OCI-LY1 (cell line): Measurements from ENCODE around the gene CD19.

Source experiments
- H2AFZ ChIP-seq: fragments of 200-600 bp; sonication (generic), shearing (Covaris generic); 2 replicates; pipeline ENCODE4 v1.6.0; 2014; ENCODE audit warnings: antibody characterized with exemption, mild to moderate bottlenecking, low read length
- H3F3A ChIP-seq: fragments of 200-600 bp; sonication (generic), shearing (Covaris generic); 2 replicates; pipeline ENCODE4 v1.6.0; 2014; ENCODE audit warnings: mild to moderate bottlenecking, antibody characterized with exemption, low read length, moderate library complexity; ENCODE audit not compliant: insufficient read depth
- H3K27ac ChIP-seq: fragments of 200-600 bp; sonication (generic); 2 replicates; pipeline ENCODE4 v1.5.1; 2014; ENCODE audit warnings: low read length, mixed run types, mild to moderate bottlenecking, low read depth; ENCODE audit not compliant: poor library complexity, severe bottlenecking
- H3K27me3 ChIP-seq: fragments of 200-600 bp; sonication (generic); 2 replicates; pipeline ENCODE4 v1.6.0; 2014; ENCODE audit warnings: antibody characterized with exemption, mild to moderate bottlenecking, low read length, moderate library complexity; ENCODE audit not compliant: insufficient read depth
- H3K36me3 ChIP-seq: fragments of 200-600 bp; sonication (generic); 2 replicates; pipeline ENCODE4 v1.6.1; 2014; ENCODE audit warnings: mild to moderate bottlenecking, antibody characterized with exemption, low read length, moderate library complexity, mixed read lengths; ENCODE audit not compliant: insufficient read depth
- H3K4me1 ChIP-seq: fragments of 200-600 bp; sonication (generic); 2 replicates; pipeline ENCODE4 v1.5.1; 2014; ENCODE audit warnings: mild to moderate bottlenecking, low read length, moderate library complexity; ENCODE audit not compliant: insufficient read depth, severe bottlenecking
- H3K4me2 ChIP-seq: fragments of 200-600 bp; sonication (generic), shearing (Covaris generic); 2 replicates; pipeline ENCODE4 v1.6.1; 2014; ENCODE audit warnings: low read length
- H3K4me3 ChIP-seq: fragments of 200-600 bp; sonication (generic); 2 replicates; pipeline ENCODE4 v1.5.1; 2014; ENCODE audit warnings: low read length, low read depth, mild to moderate bottlenecking, mixed read lengths; ENCODE audit not compliant: poor library complexity, severe bottlenecking
- H3K79me2 ChIP-seq: fragments of 200-600 bp; shearing (Covaris generic); 2 replicates; pipeline ENCODE4 v1.6.1; 2016; ENCODE audit warnings: mixed run types, low read length, mixed read lengths; ENCODE audit not compliant: insufficient read depth
- H3K9ac ChIP-seq: fragments of 200-600 bp; sonication (generic), shearing (Covaris generic); 2 replicates; pipeline ENCODE4 v1.6.1; 2014; ENCODE audit warnings: mild to moderate bottlenecking, low read length, mixed read lengths
- H3K9me2 ChIP-seq: fragments of 200-600 bp; sonication (generic), shearing (Covaris generic); 2 replicates; pipeline ENCODE4 v1.6.1; 2014; ENCODE audit warnings: low read depth, mild to moderate bottlenecking, low read length, mixed read lengths
- H3K9me3 ChIP-seq: fragments of 200-600 bp; shearing (Covaris generic); 2 replicates; pipeline ENCODE4 v1.6.1; 2014; ENCODE audit warnings: low read length, mixed read lengths
- H4K20me1 ChIP-seq: fragments of 200-600 bp; sonication (generic), shearing (Covaris generic); 2 replicates; pipeline ENCODE4 v1.6.0; 2016; ENCODE audit warnings: mild to moderate bottlenecking, low read length; ENCODE audit not compliant: insufficient read depth
- CTCF ChIP-seq: fragments of 200-600 bp; sonication (generic), shearing (Covaris generic); IDR thresholded peaks from 2 replicates; pipeline ENCODE4 v1.5.1; 2017; ENCODE audit warnings: mild to moderate bottlenecking, antibody characterized with exemption, low read length, moderate library complexity, mixed read lengths
- EZH2 ChIP-seq: fragments of 200-600 bp; sonication (generic), shearing (Covaris generic); IDR thresholded peaks from 2 replicates; pipeline ENCODE4 v1.8.0; 2017; ENCODE audit warnings: borderline replicate concordance, mixed run types, mild to moderate bottlenecking, antibody characterized with exemption, low read length, moderate library complexity, mixed read lengths

The CD19 gene

GRCh38 chr16:28917095-28917494 is 14.7 kb upstream of the CD19 start:
- no peak overlapping the region for H2AFZ ChIP-seq
- H3K36me3 ChIP-seq = peaks cover 69% of the 10 kb centered on the region
- no peaks in the 10 kb centered on the region for H3K79me2 ChIP-seq
- no peaks in the 10 kb centered on the region for H3K27me3 ChIP-seq
- H3K9ac ChIP-seq = no peak overlapping the region
- H3K4me3 ChIP-seq = no peak overlapping the region
- H3F3A ChIP-seq = no peaks in the 10 kb centered on the region
- H3K9me3 ChIP-seq = no peaks in the 10 kb centered on the region
- no peaks in the 10 kb centered on the region for H3K9me2 ChIP-seq
- no peak overlapping the region for H3K27ac ChIP-seq
- no peak for TF ChIP-seq EZH2
- no peaks in the 10 kb centered on the region for H4K20me1 ChIP-seq
- no peaks in the 10 kb centered on the region for H3K4me1 ChIP-seq
- no peak overlapping the region for H3K4me2 ChIP-seq

- Histone ChIP-seq H3K9me3 (no peaks in the 10 kb centered on the region), H3K4me1 (peaks cover 9% of the 10 kb centered on the region), H3K4me3 (no peak overlapping the region), H4K20me1 (no peaks in the 10 kb centered on the region), H3K79me2 (no peaks in the 10 kb centered on the region), H3K27ac (no peak overlapping the region), H3F3A (peaks cover 3% of the 10 kb centered on the region; the same call in 1 of the 2 replicates), H3K9me2 (no peaks in the 10 kb centered on the region), H3K9ac (no peak overlapping the region), H3K36me3 (peaks cover 65% of the 10 kb centered on the region), H3K27me3 (no peaks in the 10 kb centered on the region), H2AFZ (no peak overlapping the region), H3K4me2 (no peak overlapping the region)
- TF ChIP-seq CTCF (no peak), EZH2 (no peak)
These were observed 13.1 kb upstream of the CD19 start for GRCh38 chr16:28918698-28919097.

GRCh38 chr16:28923231-28923587 is 8.6 kb upstream of the CD19 start:
- peak overlapping the region; percentile 76 for H3K4me3 ChIP-seq
- no peaks in the 10 kb centered on the region for H3K9me2 ChIP-seq
- H3K36me3 ChIP-seq = peaks cover 27% of the 10 kb centered on the region
- H3K79me2 ChIP-seq = no peaks in the 10 kb centered on the region
- peak overlapping the region; percentile 86 for H3K4me2 ChIP-seq
- H3F3A ChIP-seq = peaks cover 3% of the 10 kb centered on the region; the same call in 1 of the 2 replicates
- no peaks in the 10 kb centered on the region for H4K20me1 ChIP-seq
- peak overlapping the region; percentile 96 for H3K27ac ChIP-seq
- H3K4me1 ChIP-seq = peaks cover 22% of the 10 kb centered on the region
- H2AFZ ChIP-seq = no peak overlapping the region
- peak overlapping the region; percentile 94 for H3K9ac ChIP-seq
- H3K27me3 ChIP-seq = no peaks in the 10 kb centered on the region
- no peaks in the 10 kb centered on the region for H3K9me3 ChIP-seq
- TF ChIP-seq CTCF (no peak), EZH2 (no peak)

GRCh38 chr16:28923652-28924398 is 7.9 kb upstream of the CD19 start:
- Histone ChIP-seq H3K9me3 (no peaks in the 10 kb centered on the region), H2AFZ (no peak overlapping the region), H3K4me3 (peak overlapping the region; percentile 76), H3K27ac (peak overlapping the region; percentile 96), H3K4me1 (peaks cover 22% of the 10 kb centered on the region), H3F3A (peaks cover 3% of the 10 kb centered on the region; the same call in 1 of the 2 replicates), H3K36me3 (peaks cover 24% of the 10 kb centered on the region), H3K27me3 (no peaks in the 10 kb centered on the region), H4K20me1 (no peaks in the 10 kb centered on the region), H3K79me2 (no peaks in the 10 kb centered on the region), H3K4me2 (peak overlapping the region; percentile 86), H3K9me2 (no peaks in the 10 kb centered on the region), H3K9ac (peak overlapping the region; percentile 94)
- TF ChIP-seq CTCF (no peak), EZH2 (no peak)
